NCI-H1436 treated with DMSO at 0.1 percent for 48 hours (cell line): Measurements from ENCODE around the gene KRT39.
A peak's percentile ranks its signal among the peaks of the same experiment; 100 is the strongest.
"Not testable (repeated sequence)": the region's sequence is repeated elsewhere in the genome, so short reads cannot be mapped to it uniquely, and the experiment has no call there.

Experiments
- DNase-seq: peaks from one replicate; lab custom pipeline; 2025; lab: John Stamatoyannopoulos, UW

Gene KRT39

DNA sequence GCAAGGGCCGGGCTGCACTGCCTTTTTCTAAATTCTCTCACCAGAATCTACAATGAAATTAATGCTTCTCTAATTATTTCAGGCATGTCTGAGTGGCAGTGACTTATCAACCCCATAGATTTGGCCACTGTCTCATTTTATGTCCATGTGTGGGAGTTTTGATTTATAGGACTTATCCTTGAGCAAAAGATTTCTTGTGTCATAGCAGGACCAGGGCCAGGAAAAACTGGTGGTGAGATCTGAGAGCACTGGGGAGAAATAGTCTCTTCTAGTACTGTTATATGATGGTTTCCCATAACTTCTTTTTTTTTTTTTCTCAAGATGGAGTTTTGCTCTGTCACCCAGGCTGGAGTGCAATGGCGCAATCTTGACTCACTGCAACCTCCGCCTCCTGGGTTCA, 27.8 kb downstream of the KRT39 start:
- DNase-seq: no peak

DNA sequence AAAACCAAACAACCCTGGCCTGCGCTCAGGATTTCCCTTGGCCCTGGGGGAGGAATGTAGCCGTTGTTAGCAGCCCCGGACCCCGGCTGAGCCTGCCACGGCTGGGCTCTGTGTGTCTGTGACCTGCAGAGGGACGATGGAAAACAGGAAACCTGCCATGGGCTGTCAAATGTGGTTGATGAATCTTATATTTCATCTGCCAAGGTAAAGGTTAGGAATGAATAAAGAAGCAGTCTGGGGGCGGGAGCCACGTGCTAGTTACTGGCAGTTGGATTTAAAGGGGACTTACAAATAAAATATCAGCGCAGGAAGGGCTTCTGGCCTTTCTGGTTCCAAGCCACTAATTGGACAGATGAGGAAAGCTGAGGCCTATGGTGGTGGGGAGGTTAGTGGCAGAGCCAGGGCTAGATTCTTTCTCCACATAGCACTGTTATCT, 29.3 kb downstream of the KRT39 start, which contains the start of gene KRT23:
Gene KRT23 (minus strand): TSS at position 263 of the 436 bp plus-strand sequence. CDS start 1,043 bp downstream, outside the sequence.
- no peak for DNase-seq

DNA sequence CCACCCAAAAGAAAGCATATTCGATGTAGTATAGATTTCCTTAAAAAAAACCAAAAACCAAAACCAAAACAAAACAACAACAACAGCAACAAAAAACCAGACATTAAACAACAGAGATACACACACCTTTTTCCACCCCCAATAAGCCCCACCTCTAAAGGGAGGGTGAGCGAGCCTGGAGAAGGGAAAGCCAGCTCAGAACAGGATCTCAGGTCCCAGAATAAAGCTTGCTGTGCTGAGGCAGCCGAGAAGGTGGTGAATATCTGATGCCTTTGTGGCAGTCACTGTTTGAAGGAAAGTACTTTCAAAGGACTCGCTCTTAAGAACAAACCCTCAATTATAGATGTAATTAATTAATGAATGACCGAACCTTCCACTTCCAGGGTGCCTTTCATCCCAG, 29.8 kb downstream of the KRT39 start:
- DNase-seq: no peak

- no peak for DNase-seq
These were observed 30.2 kb downstream of the KRT39 start for GRCh38 chr17:40936437-40936971.

DNA sequence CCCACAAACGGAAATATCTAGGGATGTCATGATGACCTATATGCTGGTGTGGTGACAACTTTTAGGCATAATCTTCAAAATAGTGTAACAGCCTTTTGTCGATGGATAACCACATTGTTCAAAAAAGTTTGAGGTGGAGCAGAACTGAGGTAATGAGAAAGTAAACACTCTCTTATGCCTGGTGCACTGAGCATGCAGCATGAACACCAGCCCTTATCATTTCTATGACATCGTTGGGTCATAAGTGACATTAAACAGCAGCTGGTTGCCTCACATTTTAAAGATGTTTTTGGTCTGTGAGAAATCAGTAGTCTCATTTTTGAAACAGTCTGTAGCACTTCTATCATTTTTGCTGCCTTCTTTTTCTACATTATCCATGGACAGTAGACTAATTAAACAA, 31.1 kb downstream of the KRT39 start:
- DNase-seq: no peak

DNA sequence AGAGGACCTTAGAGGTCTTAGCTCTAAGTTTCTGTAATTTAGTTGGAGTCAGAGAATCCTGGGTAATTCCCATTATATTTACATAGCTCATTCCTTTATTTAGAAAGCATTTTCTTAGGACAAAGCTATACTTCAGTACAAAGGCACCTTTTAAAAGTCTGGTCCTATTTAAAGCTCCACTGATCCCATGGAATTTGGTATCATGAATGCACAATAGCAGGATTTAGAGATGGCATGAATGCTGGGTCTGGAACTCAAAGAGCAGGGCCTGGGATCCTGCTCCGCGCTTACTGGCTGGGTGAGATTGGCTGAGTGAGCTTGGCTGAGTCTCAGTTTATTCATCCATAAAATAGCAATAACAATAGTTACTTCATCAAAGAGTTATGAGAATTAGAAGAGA, 34.1 kb downstream of the KRT39 start:
- no peak for DNase-seq

- no peak for DNase-seq
These were observed 35.4 kb downstream of the KRT39 start for GRCh38 chr17:40931311-40931710.

GRCh38 chr17:40926341-40926740, 40.4 kb downstream of the KRT39 start:
- DNase-seq: no peak

GRCh38 chr17:40922239-40922638, 44.5 kb downstream of the KRT39 start:
- no peak for DNase-seq

GRCh38 chr17:40921026-40921425, 45.7 kb downstream of the KRT39 start:
- no peak for DNase-seq

GRCh38 chr17:40917116-40917515, 49.6 kb downstream of the KRT39 start:
- not testable (repeated sequence) for DNase-seq

DNA sequence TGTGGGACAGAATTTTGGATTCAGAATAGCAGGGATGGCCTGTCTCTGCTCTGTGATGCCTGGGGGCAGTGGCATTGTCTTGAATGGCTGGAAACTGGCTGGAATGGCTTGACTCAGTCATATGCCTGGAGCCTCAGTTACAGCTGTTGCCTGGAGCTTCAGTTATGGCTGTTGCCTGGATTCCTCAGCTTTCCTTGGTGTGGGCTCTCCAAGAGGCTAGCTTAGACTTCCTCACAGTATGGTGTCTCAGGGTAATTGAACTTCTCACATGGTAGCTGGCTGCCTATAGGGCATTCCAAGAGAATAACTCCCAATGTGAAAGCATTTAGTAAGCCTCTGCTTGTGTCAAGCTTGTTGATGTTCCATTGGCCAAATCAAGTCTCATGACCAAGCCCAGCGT, 50.4 kb downstream of the KRT39 start:
- DNase-seq: no peak

DNA sequence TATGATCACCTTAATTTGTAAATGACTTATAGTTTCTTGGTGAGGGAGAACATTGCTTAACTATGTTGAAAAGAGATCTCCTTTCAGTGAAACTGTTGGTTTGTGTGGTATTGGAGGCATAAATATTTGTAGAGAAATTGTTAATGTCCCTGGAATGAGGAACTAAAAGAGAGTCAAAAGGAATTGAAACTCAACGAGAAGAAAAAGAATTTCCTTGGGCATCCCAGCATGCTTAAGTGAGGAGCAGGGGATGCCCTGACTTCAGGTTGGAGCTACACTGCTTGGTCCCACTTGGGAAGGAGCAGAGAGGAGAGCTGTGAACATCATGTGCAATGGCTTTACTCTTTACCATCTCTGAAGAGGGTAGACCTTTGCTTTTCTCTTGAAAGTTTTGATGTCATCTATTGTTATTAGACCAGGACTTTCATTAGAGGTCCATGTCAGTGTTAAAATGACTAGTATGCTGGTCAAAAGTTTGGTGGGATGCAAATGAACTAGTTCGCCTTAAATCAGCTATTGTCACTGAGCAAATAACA, 51.0 kb downstream of the KRT39 start:
- no peak for DNase-seq

GRCh38 chr17:40915199-40915661, 51.5 kb downstream of the KRT39 start:
- no peak for DNase-seq

DNA sequence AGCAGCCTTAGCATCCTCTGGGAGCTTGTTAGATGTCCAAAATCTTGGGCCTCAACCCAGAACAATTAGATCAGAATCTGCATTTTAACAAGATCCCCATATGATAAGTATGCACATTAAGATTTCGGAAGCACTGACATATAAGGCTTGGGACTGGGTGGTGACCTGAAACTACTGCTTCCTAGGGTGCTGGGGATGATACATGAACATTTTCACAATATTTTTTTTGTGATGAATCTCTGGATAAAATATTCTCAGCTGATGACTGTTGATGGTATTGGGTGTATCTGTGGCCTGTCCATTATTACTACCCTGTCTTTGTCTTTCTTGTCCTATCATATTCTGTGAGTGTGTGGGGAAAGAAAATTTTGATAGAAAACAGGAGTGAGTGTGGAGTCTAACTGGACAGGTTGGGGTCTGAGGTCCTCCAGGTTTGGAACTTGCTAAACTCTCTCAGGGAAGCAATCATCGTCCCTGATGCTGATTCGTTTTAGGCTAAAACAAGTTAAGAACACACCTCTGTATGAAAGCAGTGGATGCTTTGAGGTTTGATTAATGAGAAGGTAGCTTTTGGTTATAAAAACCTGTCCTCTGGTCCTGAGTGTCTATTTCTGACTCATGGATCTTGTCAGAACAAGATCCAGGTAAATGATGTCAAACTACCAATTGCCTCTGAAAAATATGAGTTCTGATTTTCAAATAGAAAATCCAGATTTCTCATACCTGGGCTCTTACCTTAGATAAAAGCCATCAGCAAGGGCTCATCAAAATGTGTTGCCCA, 52.5 kb downstream of the KRT39 start:
- no peak for DNase-seq

GRCh38 chr17:40912486-40913210, 54.1 kb downstream of the KRT39 start:
- no peak for DNase-seq

DNA sequence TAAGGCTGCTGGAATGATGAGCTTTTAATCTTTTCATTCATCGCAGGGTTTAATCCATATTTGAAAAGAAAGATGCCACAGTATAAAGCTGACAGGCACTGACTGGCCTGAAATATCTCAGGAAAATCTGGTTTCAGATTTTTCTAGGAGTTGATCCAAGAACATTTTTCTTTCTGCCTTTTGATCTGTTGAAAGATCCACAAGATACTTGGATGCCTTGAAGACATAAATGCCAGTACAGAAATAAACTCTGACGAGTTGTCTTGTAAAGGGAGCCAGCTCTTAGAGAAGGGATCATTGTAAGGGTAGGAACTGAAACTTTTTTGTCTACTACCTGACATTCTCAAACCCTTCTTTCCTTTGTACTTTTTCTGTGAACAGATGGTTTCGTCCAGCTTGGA, 56.3 kb downstream of the KRT39 start:
- DNase-seq: no peak

DNA sequence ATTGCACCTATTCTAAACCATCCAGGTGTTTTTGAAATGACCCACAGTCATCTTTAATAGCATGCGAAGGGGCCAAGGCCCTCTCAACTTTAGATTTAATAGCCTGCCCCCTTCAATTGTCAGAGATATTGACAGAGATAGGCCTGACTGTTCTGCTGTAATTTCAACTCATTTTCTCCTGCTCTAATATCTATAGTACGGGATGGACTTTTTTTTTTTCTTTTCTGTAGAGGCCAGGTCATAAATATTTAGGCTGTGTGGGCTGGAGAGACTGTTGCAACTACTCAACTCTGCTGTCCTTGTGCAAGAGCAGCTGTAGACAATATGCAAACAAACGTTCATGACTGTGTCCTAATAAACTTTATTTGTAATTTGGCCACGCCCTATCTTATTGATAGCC, 57.0 kb downstream of the KRT39 start:
- DNase-seq: no peak

GRCh38 chr17:40909351-40909750, 57.4 kb downstream of the KRT39 start:
- peak; percentile 80 for DNase-seq
